Activated T-cell treated with anti-CD3 and anti-CD28 coated beads for 48 hours (primary cell): ENCODE measurements around the gene C10orf67.
"Not testable (repeated sequence)": the region's sequence is repeated elsewhere in the genome, so short reads cannot be mapped to it uniquely, and the experiment has no call there.

Experiments used
- DNase-seq: peaks from one replicate; pipeline ENCODE4 v3.0.0-alpha.2; 2020; ENCODE audit warnings: low read depth

C10orf67 gene

DNA sequence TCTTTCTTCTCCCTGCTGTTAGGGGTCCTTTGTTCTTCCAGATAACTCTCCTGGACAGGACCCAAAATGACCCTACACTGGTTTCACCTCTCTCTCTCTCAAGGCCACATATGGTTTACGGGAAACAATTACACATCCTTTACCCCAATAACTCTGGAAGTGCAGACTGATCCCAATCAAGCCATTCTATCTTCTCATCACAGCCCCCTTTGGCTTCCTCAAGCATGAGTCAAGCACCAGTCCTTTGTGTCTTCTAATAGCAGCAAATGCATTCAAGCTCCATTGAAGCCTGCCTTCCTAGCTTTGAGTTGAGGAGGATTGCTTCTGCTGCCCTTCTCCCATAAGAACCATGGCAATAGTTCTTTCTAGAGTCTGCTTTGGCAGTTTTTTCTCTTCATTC, 20.2 kb downstream of the C10orf67 start:
- no peak for DNase-seq

DNA sequence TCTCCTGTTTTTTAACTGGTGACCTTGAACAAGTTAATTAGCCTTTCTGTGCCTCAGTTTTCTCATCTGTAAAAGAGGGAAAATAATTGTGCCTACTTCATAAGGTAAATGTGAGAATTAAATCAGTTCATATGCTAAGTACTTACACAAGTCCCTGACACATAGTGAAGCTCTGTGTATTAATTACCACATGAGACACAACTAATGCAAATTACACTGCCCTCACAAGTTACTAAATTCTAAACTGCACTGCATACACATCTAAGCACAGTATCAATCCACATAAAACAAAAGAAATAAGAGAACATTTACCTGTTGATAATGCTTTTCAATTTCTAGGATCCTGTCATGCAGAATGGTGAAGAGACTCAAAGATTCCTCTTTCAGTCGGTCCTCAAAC, 22.5 kb downstream of the C10orf67 start:
- no peak for DNase-seq

DNA sequence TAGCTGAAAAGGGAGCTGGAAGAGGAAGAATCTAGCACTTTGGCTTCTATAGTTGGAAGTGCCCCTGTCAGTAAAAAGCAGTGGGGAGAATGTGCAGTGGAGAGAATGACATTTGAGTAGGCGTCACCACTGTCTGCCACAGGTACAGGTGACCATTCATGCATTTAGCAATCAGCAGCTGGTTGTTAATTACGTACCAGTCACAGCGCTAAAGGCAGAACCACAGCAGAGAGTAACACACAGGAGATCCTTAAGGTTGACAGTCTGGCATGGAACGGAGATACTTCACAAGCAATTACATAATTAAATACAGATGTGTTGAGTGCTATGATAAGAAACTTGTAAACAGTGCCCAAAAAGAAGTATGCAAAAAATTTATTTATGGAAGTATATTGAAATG, 24.8 kb downstream of the C10orf67 start:
- no peak for DNase-seq

DNA sequence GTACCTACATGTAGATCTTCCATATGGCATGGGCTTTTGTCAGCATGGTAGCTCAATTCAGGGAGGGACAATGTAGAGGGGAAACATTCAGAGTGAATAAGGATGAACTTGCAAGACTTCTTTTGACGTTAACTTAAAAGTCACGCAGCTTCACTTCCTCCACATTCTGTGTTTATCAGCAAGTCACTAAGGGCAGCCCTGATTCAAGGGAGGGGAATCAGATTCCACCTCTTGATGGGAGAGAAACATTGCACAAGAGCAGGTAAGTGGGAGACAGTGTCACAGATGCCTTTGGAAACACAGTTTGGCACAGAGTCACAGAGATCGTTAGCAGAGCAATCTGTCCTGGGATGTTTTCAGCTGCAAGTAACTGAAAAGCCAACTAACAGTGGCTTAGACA, 26.2 kb downstream of the C10orf67 start:
- DNase-seq: no peak

DNA sequence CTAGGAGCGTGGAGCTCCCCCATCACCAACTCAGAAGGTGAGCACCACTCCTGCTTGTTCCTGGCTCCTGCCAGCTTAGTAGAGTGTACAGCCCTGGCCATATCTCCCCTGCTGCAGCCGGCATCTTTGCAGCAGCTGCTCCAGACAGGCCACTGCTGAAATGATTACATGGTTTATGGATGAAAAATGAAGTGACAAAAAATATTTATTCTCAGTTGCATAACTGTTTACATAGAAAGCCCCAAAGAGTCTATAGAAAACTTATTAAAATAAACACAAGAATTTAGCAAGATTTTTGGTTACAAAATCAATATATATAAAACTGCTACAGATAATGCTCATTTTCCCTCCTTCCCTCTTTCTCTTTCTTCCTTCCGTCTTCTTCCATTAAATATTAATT, 27.2 kb downstream of the C10orf67 start:
- no peak for DNase-seq

DNA sequence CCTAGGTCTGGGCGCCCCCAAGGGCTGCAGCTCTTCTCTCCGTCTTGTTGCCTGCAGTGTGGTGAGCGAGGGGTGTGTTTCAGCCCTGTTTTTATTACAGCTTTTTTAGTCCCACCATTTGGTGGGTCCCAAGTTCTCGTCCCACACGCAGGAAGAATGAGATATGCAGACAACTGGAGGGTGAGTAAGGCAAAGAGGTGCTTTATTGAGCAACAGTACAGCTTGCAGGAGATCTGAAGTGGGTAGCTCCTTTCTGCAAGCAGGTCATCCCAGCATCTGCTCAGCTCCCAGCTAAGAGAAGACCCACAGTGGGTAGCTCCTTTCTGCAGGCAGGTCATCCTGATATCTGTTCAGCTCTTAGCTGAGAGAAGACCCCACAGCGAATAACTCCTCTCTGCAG, 28.2 kb downstream of the C10orf67 start:
- DNase-seq: no peak

DNA sequence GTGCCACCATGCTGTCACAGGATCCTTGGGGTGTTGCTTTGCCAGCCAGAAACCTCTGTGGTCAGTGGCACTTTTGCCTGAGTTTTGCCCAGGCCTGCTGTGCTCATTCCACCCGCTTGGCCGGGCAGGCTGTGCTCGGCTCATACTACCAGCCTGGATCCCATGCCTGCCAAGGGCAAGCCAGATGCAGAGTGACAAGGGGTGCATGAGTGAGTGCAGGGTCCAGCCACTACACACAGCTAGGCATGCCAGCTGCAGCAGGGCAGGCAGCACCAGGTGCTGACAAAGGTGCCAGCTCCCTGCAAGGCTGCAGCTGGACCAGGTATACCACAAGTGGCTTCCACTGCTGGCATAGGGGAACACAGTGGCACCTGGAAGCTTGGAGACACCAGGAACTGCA, 28.6 kb downstream of the C10orf67 start:
- no peak for DNase-seq

DNA sequence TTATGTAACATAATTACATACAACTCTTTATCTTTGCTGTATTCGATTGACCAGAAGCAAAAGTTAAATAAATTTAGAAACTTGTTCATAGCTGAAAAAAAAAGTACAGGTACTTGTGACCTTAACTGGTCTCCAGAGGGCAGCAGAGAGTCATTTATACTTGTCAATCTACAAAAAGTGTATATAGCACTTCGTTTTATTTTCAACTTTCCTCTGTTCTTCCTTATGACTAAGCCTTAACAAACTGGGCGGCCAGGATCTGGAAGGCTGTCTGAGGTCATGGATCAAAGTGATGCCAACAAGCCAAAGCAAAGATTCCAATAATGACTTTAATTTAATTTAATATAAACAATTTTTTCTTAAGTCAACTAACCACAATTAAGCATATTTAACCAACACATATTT, 29.8 kb downstream of the C10orf67 start:
- DNase-seq: no peak

DNA sequence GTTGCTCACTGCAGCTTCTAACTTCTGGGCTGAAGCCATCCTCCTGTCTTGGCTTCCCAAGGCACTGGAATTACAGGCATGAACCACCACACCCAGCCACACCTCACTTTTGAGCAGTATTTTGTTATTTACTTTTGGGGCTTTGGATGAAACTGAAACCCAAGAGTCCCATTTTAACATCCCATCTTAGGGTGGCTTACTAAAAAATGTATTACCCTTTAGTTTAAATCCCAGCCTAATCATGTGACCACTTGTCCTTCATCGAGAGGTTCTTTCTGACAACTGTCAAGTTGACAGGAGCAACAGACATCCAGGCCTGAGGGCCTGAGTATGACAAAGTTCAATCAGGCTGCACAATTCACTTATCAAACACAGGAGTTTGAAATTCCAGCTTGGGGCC, 33.6 kb downstream of the C10orf67 start:
- DNase-seq: no peak

DNA sequence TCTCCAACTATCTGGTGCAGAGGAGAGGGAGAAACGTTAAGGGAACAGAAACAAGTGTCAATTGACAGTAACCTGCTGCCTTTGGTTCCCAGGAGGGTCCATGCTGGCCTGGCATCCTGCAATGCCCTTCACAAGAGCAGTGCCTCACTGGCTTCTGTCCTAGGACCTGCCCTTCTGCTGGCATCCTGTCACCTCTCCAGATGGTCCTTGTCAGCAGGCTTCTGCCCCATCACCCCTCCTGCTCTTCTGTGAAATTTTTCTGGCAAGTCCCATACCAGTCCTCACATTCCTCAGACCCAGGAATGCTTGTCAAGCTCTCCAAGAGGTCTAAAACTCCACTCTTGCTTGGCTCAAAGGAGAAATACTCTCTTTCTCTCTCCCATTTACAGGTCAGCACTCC, 34.2 kb downstream of the C10orf67 start:
- DNase-seq: no peak

DNA sequence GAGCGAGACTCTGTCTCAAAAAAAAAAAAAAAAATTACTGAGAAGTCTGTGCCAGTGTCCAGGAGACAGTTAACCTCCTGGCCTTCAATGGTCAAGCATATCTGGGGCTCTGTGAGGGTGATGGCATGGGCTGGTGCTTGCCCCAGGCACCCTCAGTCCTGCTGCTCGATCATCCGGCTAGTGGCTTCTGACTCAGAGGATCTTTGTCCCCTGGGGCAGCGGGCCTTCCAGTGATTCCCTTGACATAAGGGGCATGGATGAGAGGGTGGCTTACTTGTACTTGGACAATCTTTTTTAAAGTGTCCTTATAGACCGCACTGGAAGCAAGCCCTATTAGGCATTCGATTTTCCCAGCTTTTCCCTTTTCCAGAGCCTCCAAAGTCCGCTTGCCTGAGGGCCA, 44.6 kb downstream of the C10orf67 start:
- not testable (repeated sequence) for DNase-seq

DNA sequence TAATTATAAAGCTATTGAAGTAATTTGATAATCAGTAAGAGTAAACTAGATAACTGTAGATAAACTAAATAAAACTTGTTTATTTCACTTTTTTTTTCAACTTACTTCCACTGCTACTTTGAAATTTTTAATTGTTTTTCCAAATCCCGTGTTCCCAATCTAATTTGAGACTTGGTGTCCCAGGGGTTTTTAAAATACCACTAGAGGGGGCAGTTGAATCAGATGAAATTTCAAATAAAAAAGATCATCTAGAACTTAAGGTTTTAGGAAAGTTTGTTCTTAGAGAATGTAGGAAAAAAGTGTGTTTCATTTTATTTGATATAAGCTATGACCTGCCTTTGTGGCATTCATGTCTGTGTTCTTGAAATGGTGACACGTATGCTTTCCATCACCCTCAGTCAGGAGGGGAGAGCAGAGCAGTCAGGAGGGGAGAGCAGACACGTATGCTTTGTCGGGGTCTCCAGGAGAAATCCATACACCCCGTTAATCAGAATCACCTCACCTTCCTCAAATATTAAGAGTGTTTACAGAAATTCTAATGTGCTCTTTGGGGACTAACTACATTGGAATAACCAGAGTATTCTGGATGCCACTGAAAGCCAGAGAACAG, 49.9 kb downstream of the C10orf67 start:
- no peak for DNase-seq

DNA sequence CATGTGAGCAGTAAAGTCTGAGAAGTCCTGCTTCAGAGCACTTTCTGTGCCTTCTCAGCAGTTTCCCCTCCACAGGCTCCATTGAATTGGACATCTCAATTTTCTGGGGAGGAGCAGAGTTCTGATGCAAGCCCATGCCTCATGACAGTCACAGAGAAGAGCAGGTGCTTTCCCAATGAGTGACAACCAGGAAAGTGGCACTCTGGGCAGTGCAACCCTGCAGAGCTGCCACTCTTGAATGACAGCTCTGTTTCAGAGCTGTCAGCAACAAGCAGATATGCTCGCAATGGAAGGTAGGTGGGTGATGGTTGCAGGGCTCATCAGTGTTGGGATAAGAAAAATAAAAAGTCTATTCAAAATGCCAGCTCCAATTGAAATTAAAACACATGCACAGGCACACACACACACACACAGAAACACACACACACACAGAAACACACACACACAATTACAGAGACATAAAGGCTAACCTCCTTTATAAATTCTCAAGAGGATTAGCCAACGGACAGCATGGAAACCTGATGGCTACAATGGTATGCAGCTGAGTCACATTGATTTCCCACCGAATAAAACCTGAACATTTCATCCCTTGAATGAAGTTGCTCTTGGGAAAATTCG, 50.5 kb downstream of the C10orf67 start:
- no peak for DNase-seq

DNA sequence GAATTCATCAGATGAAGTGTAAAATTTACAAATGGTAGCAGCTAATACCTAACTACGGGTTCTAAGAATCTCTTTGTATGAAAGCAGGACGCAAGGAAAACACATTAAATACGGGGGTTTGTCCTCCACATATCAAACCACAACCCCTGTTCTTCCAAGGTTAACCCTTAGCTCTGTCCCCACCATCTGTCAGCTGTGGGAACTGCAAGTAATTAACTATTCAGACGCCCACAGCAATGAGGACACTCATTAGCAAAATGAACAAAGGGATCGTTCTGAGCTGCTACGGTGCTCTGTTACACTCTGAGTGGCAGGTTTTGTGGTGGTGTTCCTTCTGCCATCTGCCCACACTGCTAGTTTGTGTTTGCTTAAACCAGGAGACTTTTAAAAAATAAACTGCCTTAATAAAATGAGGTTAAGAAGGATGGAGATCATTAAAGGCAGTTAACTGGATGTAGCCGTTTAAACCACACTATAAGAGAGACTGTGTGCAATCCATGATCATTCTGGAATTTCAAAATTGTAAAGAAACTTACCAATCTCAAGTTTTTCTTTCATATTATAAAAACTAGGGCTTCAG, 51.4 kb downstream of the C10orf67 start:
- DNase-seq: peak; percentile 21

DNA sequence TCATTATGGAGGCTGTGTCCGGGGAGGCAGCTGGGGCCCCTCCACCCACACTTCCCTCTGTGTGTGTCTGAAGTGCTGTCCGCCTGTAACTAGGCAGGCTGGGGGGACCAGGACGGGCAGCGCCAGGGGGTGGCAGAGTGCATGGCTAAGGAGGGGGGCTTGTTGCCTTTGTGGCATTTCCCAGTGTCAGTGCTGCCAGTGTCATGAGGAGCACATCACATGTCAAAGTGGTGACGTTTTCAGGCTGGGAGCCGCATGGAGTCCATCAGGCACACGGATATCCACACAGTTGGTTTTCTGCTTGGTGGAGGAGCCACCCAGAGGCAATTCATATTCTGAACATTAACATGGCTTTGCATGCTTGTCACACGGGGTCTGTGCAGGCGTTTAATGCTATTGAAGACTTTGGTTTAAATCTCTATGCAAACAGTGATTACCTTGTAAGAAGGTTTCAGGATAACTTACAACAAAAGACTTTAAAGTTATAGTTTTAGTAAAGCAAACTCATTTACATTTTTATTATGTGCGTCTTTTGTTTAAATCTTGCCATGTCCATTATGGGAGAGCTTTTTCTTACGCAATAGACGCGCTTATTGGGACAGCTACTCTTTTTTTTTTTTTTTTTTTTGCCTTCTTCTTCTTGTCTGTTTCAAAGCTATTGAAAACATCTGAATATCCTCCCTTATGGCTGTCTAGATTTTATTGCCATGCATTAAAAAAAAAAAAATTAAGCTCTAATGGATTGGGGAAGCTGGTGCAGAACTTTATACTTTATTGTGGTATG, 52.9 kb downstream of the C10orf67 start:
- no peak for DNase-seq

DNA sequence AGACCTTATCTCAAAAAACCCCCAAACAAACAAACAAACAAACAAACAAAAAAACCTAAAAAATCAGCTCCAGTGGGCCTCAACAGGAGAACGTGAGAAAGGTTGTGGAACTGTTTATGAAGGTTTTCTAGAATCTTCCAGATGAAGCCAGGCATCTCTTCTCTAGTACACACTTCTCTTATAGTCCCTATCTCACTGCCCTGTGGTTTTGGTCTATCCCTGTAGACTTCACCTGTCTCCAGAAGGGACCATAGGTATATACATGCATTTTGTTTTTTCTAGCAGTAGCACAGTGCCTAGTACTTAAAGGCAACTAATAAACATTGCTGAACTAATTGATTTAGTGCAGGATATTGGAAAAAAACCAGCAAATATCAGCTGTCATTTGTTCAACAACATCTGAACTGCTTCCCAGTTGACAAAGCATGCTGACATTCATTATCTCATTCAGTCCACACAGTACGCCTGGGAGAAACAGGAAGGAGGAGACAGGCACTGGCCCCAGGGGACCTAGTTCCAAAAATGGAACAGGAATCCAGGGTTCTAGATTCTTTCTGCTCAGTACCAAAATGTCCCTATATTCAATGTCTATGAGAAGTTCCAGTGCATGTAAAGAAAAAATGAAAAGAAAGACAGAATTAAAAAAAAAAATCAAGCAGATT, 59.8 kb downstream of the C10orf67 start:
- no peak for DNase-seq

DNA sequence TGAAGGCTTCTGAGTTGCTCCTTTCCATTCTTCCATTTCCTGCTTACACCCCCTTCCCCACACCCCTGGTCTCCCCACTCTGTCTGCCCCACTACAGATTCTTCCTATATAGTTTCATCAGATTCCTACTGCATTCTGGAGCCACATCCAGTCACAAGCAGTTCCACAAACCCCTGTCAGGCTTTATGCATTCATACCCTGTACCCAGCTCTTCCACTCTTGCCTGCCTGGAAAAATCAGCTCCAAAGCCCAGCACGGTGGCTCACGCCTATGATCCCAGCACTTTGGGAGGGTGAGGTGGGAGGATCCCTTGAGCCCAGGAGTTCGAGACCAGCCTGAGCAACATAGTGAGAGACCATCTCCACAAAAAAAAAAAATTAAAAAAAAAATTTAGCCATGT, 60.4 kb downstream of the C10orf67 start:
- DNase-seq: no peak

DNA sequence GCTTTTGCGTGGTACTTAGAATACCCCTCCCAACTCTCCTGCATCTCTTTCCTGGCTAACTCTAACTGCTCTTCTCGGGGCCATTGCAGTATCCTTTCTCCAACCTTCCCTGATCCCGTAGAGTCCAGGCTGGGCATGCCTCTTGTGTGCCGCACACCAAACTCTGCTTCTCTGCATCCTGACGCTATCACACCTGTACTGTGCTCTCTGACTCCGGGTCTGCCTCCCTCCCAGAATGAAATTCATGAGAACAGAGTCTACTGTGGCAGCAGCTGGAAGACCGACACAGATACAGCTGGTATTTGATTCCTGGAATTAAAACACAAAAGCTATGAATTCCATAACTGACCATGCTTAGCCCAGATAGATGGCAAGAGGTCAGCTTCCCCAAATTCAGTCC, 60.9 kb downstream of the C10orf67 start:
- DNase-seq: no peak

DNA sequence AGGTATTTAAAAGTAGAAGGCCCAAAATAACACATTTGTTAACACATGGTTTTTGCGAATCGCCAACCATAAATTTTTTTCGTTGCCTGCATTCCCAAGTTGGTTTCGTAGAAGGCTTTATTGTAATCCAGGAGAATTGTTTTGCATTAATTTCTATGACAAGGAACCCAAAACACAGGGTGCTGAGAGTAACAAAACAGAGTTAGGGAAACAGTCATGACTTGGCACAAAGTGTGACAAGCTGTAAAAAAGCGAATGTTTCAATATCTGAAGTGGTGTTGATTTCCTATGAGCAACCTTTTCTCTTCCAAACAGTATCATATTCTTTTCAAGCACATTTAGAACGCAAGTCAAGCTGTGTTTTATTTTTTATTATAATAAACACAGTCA, 63.6 kb downstream of the C10orf67 start:
- DNase-seq: no peak

DNA sequence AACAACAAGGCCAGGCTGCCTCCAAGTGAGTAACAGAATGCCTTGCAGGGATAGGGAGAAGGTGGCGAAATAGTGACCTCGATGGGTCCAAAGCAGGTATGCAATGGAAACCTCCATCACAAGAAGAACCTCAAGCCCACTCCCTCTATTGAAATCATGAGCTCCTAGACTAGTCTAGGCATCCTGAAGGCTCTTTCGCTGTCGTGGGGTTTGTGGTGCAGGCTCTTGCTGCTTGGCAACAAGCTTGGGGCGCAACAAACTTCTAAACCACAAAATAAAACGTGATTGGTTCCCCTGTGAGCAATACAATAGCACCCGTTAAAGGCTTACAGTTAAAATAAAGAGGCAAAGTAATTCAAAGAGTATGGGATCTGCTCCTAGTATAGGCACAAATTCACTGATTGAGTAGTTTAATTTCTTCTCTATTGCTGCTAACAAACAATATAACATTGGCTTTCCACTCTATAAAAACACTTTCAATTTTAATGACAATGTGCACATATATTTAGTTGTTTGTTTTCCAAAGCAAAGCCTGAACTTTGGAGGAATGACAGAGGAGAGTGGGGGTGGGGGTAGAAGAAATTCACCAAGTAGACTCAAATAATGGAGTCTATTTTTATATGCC, 64.1 kb downstream of the C10orf67 start:
- no peak for DNase-seq

DNA sequence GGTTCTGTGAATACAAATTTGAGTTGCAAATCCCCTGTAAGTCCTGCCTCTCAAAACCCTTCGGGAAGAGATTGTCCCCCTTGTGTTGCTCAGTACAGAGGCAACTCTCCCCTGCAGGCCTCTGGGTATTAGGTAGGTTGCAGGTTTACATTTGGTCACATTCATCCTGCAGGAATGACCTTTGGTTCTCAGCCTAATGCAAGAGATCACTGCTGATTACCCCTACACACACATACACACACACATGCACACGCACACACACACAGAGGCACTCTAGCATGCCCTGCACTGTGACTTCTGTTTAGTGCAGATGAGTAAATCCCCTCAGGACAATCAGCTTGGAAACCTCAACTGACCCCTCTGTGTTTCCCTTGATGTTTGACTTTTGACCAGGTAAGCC, 69.2 kb downstream of the C10orf67 start:
- no peak for DNase-seq

DNA sequence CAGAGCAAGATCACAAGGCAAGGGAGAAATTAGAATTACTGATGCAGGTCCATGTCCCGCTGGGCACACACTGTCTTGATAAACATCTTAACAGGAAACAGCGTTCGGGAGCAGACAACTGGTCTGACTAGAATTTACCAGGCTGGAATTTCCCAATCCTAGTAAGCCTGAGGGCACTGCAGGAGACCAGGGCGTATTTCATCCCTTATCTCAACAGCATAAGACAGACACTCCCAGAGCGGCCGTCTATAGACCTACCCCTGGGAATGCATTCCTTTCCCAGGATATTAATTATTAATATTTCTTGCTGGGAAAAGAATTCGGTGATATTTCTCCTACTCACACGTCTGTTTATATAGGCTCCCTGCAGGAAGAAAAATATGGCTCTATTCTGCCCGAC, 70.4 kb downstream of the C10orf67 start:
- not testable (repeated sequence) for DNase-seq
